ENCODE measurements around the gene UNC5C.

The UNC5C gene

DNA sequence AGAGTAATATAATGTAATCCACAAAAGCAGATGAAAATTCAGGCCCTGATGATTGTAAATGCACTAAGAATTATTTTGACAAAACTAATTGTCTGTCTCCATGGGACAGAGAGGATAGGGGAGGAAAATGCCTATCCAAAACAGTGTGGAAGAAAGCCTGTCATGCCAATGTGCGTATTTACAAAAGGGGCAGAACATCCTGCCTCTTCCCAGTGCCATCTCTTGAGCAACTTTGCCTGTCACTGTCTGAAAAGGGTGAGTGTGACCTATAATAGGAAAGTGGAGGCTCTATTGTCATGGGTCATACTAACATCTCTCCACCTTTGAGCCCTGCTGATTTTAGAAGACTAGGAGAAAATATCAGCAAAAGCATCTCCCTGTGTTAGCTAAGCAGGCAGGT, 264.1 kb downstream of the UNC5C start:
- no peak overlapping the region for H3K4me3 ChIP-seq (ENCODE audit: low read depth, low read length)
- TF ChIP-seq, protein P1, sequence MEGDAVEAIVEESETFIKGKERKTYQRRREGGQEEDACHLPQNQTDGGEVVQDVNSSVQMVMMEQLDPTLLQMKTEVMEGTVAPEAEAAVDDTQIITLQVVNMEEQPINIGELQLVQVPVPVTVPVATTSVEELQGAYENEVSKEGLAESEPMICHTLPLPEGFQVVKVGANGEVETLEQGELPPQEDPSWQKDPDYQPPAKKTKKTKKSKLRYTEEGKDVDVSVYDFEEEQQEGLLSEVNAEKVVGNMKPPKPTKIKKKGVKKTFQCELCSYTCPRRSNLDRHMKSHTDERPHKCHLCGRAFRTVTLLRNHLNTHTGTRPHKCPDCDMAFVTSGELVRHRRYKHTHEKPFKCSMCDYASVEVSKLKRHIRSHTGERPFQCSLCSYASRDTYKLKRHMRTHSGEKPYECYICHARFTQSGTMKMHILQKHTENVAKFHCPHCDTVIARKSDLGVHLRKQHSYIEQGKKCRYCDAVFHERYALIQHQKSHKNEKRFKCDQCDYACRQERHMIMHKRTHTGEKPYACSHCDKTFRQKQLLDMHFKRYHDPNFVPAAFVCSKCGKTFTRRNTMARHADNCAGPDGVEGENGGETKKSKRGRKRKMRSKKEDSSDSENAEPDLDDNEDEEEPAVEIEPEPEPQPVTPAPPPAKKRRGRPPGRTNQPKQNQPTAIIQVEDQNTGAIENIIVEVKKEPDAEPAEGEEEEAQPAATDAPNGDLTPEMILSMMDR (IDR thresholded peaks at IDR 0.05; ENCODE audit: insufficient read depth, low read depth, low read length, missing control alignments) = no peak
- no peak for DNase-seq (ENCODE audit: low read depth)

DNA sequence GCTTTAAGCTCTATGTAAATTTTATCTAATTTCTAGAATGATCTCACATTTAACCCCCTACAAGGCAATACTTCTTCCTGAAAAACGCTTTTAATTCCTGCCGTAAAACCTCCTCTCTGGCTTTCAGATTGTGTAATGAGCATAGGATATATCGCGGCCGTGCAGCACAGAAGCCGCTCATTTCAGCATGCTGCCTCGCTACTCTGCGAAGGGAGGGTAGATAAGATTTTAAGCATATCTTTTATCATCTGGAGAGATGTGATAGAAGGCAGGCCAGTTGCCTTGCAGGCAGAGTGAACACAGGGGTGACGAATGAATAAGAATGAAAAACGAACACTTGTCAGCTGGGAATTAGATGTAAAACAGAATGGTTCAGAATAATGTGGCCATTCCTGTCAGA, 265.5 kb downstream of the UNC5C start:
- no peak overlapping the region for H3K4me3 ChIP-seq (ENCODE audit: low read depth, low read length)
- DNase-seq (ENCODE audit: low read depth) = no peak
- TF ChIP-seq, protein P1 (IDR thresholded peaks at IDR 0.05; ENCODE audit: insufficient read depth, low read depth, low read length, missing control alignments) = no peak

DNA sequence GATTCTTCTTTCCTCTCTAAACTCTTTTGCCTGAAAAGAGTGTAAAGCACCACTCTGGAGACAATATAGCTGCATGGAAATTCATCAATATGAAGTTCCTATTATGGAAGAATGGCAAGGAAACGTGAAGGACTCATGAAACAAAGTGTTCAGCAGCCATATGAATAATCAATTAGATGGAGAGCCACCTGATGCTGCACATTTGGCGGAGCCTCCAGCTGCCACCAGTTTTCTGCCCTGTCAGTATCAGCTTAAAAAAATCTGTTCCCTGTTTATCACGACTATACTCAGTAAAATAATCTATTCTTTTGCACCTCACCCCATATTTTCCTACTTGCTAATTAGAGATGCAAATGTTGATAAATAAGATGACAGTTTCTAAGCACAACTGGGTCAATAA, 276.0 kb downstream of the UNC5C start:
- no peak for DNase-seq (ENCODE audit: low read depth)
- no peak overlapping the region for H3K4me3 ChIP-seq (ENCODE audit: low read depth, low read length)
- TF ChIP-seq, protein P1 (IDR thresholded peaks at IDR 0.05; ENCODE audit: insufficient read depth, low read depth, low read length, missing control alignments) = no peak

GRCh38 chr4:95272036-95272435, 276.7 kb downstream of the UNC5C start:
- TF ChIP-seq, protein P1 (IDR thresholded peaks at IDR 0.05; ENCODE audit: insufficient read depth, low read depth, low read length, missing control alignments) = no peak
- no peak overlapping the region for H3K4me3 ChIP-seq (ENCODE audit: low read depth, low read length)
- no peak for DNase-seq (ENCODE audit: low read depth)

- no peak for DNase-seq (ENCODE audit: low read depth)
Observed at GRCh38 chr4:95268819-95269565, 279.8 kb downstream of the UNC5C start.

DNA sequence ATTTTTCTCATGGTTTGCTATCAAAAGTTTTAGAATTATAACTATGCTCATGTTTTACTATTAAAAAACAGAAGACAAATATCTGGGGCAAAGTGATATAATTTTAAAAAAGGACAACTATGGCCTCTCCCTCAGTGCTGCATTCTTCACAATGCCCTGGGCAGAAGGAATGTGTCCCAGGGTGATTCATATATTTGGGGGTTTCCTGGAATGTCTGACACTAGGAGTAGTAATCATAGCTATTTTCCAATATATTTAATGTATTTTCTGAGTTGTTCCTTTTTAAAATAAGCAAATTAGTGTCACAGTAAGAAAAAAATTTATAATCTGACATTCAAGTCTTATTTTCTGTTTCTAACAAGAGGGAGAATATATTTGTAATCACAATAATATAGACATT, 281.7 kb downstream of the UNC5C start:
- DNase-seq (ENCODE audit: low read depth) = no peak
- no peak overlapping the region for H3K4me3 ChIP-seq (ENCODE audit: low read depth, low read length)
- TF ChIP-seq, protein P1 (IDR thresholded peaks at IDR 0.05; ENCODE audit: insufficient read depth, low read depth, low read length, missing control alignments) = no peak

More at GRCh38 chr4:95268819-95269565, 279.8 kb downstream of the UNC5C start:
- H3K4me3 ChIP-seq (ENCODE audit: low read depth, low read length) = no peak overlapping the region
- TF ChIP-seq, protein P1 (IDR thresholded peaks at IDR 0.05; ENCODE audit: insufficient read depth, low read depth, low read length, missing control alignments) = no peak

All from GM12865 (cell line).